HepG2 (cell line): Measurements from ENCODE around the gene EPB41. TPM values are rescaled to one million over a fixed set of nuclear protein-coding genes. Genes with fewer than 3 reads are reported as not detected.

Source experiments
- ATF7-NPFF ChIP-seq: sonication (generic); formaldehyde crosslinking; IDR thresholded peaks from 2 replicates; pipeline ENCODE4 v1.8.1; 2023; ENCODE audit warnings: mild to moderate bottlenecking, low read depth, missing genetic modification reagents, moderate library complexity
- ELF1 ChIP-seq: sonication (generic); formaldehyde crosslinking; IDR thresholded peaks from 2 replicates; pipeline ENCODE4 v1.4.0; 2020; ENCODE audit warnings: missing genetic modification reagents
- GATAD1 ChIP-seq: IDR thresholded peaks from 2 replicates; pipeline ENCODE4 v1.6.1; 2016; ENCODE audit warnings: missing genetic modification reagents, missing compliant biosample characterization
- KLF13 ChIP-seq: sonication (generic); formaldehyde crosslinking; IDR thresholded peaks from 2 replicates; pipeline ENCODE4 v1.4.0; 2020; ENCODE audit warnings: mild to moderate bottlenecking, missing genetic modification reagents
- MAFG ChIP-seq: sonication (generic); formaldehyde crosslinking; IDR thresholded peaks from 2 replicates; pipeline ENCODE4 v1.5.1; 2020; ENCODE audit warnings: mild to moderate bottlenecking, missing genetic modification reagents
- NFE2 ChIP-seq: sonication (generic); formaldehyde crosslinking; IDR thresholded peaks from 2 replicates; pipeline ENCODE4 v1.4.0; 2020; ENCODE audit warnings: missing genetic modification reagents
- POGZ ChIP-seq: sonication (generic); formaldehyde crosslinking; IDR thresholded peaks from 2 replicates; pipeline ENCODE4 v1.4.0; 2020; ENCODE audit warnings: mild to moderate bottlenecking, missing genetic modification reagents
- PPARG ChIP-seq: conservative IDR thresholded peaks from 2 replicates; pipeline ENCODE4 v1.6.1; 2016; ENCODE audit warnings: missing biosample characterization, missing genetic modification reagents
- TAF1 ChIP-seq: sonication (generic); formaldehyde crosslinking; IDR thresholded peaks from 2 replicates; pipeline ENCODE4 v1.4.0; 2020; ENCODE audit warnings: missing genetic modification reagents
- U2AF1 ChIP-seq: fragments of 200-400 bp; formaldehyde crosslinking; optimal IDR thresholded peaks from 2 replicates; pipeline ENCODE3; 2017; ENCODE audit warnings: mild to moderate bottlenecking, low read depth, low read length
- ZNF24 ChIP-seq: fragments of 450-650 bp; IDR thresholded peaks from 2 replicates; pipeline ENCODE4 v1.6.1; 2017; ENCODE audit warnings: antibody characterized with exemption, mild to moderate bottlenecking
- ZNF451 ChIP-seq: sonication (generic); formaldehyde crosslinking; IDR thresholded peaks from 2 replicates; pipeline ENCODE4 v1.5.0; 2020; ENCODE audit warnings: mild to moderate bottlenecking, missing genetic modification reagents
- ZNF773 ChIP-seq: sonication (generic); formaldehyde crosslinking; IDR thresholded peaks from 2 replicates; pipeline ENCODE4 v1.4.0; 2020; ENCODE audit warnings: missing genetic modification reagents, borderline replicate concordance
- ZNF781 ChIP-seq: sonication (generic); formaldehyde crosslinking; IDR thresholded peaks from 2 replicates; pipeline ENCODE4 v1.5.1; 2020; ENCODE audit warnings: borderline replicate concordance, mild to moderate bottlenecking, missing genetic modification reagents; ENCODE audit errors: not compliant biosample characterization
- polyA plus RNA-seq, 8 experiments: library from polyadenylated mRNA; depleted of rRNA in 3 of 8; stranded (reverse) in 7 of 8; unstranded in 1 of 8; fragments of >200 nt; fragmentation: Illumina TruSeq in 4 of 8; extraction: Trizol in 4 of 8; gene quantifications; 2 replicates each; pipeline versions ENCODE4 v1.2.1 to v1.2.3, GENCODE V29; 2011 to 2016; ENCODE audit warnings: low read depth in 4 of 8, missing spikeins in 1 of 8, mixed read lengths in 1 of 8; ENCODE audit not compliant: insufficient read depth in 1 of 8
- total RNA-seq, 5 experiments: library from RNA; depleted of rRNA; stranded (reverse); fragments of >200 nt; fragmentation: Illumina TruSeq; extraction: Trizol; gene quantifications; 2 replicates each; pipeline ENCODE4 v1.2.3, GENCODE V29; 2016; ENCODE audit warnings: low read depth in 1 of 5
- TF ChIP-seq, protein P1 (sequence below): IDR thresholded peaks from 2 replicates; pipeline ENCODE4 v1.4.0; 2020; ENCODE audit warnings: mild to moderate bottlenecking, missing genetic modification reagents
- TF ChIP-seq, protein P2 (sequence below): sonication (generic); formaldehyde crosslinking; IDR thresholded peaks from 2 replicates; pipeline ENCODE4 v1.5.0; 2020; ENCODE audit warnings: mild to moderate bottlenecking, missing genetic modification reagents, moderate library complexity
- TF ChIP-seq, protein P3 (sequence below): sonication (generic); formaldehyde crosslinking; IDR thresholded peaks from 2 replicates; pipeline ENCODE4 v1.4.0; 2020; ENCODE audit warnings: missing genetic modification reagents

The EPB41 gene
- total and polyA plus RNA-seq, 2 of the 13 experiments (the other 11 are each of a cell fraction or from before 2014, with no cell fraction given), result 34.5 to 46.7 TPM

GRCh38 chr1:29105822-29106221 lies 191.5 kb downstream of the EPB41 start (continued):
- TF ChIP-seq, protein P1, sequence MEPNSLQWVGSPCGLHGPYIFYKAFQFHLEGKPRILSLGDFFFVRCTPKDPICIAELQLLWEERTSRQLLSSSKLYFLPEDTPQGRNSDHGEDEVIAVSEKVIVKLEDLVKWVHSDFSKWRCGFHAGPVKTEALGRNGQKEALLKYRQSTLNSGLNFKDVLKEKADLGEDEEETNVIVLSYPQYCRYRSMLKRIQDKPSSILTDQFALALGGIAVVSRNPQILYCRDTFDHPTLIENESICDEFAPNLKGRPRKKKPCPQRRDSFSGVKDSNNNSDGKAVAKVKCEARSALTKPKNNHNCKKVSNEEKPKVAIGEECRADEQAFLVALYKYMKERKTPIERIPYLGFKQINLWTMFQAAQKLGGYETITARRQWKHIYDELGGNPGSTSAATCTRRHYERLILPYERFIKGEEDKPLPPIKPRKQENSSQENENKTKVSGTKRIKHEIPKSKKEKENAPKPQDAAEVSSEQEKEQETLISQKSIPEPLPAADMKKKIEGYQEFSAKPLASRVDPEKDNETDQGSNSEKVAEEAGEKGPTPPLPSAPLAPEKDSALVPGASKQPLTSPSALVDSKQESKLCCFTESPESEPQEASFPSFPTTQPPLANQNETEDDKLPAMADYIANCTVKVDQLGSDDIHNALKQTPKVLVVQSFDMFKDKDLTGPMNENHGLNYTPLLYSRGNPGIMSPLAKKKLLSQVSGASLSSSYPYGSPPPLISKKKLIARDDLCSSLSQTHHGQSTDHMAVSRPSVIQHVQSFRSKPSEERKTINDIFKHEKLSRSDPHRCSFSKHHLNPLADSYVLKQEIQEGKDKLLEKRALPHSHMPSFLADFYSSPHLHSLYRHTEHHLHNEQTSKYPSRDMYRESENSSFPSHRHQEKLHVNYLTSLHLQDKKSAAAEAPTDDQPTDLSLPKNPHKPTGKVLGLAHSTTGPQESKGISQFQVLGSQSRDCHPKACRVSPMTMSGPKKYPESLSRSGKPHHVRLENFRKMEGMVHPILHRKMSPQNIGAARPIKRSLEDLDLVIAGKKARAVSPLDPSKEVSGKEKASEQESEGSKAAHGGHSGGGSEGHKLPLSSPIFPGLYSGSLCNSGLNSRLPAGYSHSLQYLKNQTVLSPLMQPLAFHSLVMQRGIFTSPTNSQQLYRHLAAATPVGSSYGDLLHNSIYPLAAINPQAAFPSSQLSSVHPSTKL (CRISPR knock-in tag), result peak; percentile 57
- no peak for TF ChIP-seq U2AF1
- peak; percentile 28; the same call in 1 of the 2 replicates for TF ChIP-seq POGZ (CRISPR knock-in tag)
- TF ChIP-seq NFE2 (CRISPR knock-in tag), result 0 out of 2 replicates have a peak, but pooled peaks have one; percentile 49
- no peak for TF ChIP-seq ZNF451 (CRISPR knock-in tag)
- TF ChIP-seq KLF13 (CRISPR knock-in tag), result no peak
- no peak for TF ChIP-seq ATF7-NPFF
- TF ChIP-seq, protein P2, sequence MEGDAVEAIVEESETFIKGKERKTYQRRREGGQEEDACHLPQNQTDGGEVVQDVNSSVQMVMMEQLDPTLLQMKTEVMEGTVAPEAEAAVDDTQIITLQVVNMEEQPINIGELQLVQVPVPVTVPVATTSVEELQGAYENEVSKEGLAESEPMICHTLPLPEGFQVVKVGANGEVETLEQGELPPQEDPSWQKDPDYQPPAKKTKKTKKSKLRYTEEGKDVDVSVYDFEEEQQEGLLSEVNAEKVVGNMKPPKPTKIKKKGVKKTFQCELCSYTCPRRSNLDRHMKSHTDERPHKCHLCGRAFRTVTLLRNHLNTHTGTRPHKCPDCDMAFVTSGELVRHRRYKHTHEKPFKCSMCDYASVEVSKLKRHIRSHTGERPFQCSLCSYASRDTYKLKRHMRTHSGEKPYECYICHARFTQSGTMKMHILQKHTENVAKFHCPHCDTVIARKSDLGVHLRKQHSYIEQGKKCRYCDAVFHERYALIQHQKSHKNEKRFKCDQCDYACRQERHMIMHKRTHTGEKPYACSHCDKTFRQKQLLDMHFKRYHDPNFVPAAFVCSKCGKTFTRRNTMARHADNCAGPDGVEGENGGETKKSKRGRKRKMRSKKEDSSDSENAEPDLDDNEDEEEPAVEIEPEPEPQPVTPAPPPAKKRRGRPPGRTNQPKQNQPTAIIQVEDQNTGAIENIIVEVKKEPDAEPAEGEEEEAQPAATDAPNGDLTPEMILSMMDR, result 0 out of 2 replicates have a peak, but pooled peaks have one; percentile 2
- TF ChIP-seq ZNF781, result no peak
- TF ChIP-seq ELF1, result peak; percentile 16; the same call in 1 of the 2 replicates
- TF ChIP-seq MAFG (CRISPR knock-in tag), result no peak
- no peak for TF ChIP-seq ZNF773
- no peak for TF ChIP-seq TAF1 (CRISPR knock-in tag)
- TF ChIP-seq GATAD1, result no peak
- no peak for TF ChIP-seq ZNF24
- TF ChIP-seq PPARG (CRISPR knock-in tag), result peak; percentile 83
- TF ChIP-seq, protein P3, sequence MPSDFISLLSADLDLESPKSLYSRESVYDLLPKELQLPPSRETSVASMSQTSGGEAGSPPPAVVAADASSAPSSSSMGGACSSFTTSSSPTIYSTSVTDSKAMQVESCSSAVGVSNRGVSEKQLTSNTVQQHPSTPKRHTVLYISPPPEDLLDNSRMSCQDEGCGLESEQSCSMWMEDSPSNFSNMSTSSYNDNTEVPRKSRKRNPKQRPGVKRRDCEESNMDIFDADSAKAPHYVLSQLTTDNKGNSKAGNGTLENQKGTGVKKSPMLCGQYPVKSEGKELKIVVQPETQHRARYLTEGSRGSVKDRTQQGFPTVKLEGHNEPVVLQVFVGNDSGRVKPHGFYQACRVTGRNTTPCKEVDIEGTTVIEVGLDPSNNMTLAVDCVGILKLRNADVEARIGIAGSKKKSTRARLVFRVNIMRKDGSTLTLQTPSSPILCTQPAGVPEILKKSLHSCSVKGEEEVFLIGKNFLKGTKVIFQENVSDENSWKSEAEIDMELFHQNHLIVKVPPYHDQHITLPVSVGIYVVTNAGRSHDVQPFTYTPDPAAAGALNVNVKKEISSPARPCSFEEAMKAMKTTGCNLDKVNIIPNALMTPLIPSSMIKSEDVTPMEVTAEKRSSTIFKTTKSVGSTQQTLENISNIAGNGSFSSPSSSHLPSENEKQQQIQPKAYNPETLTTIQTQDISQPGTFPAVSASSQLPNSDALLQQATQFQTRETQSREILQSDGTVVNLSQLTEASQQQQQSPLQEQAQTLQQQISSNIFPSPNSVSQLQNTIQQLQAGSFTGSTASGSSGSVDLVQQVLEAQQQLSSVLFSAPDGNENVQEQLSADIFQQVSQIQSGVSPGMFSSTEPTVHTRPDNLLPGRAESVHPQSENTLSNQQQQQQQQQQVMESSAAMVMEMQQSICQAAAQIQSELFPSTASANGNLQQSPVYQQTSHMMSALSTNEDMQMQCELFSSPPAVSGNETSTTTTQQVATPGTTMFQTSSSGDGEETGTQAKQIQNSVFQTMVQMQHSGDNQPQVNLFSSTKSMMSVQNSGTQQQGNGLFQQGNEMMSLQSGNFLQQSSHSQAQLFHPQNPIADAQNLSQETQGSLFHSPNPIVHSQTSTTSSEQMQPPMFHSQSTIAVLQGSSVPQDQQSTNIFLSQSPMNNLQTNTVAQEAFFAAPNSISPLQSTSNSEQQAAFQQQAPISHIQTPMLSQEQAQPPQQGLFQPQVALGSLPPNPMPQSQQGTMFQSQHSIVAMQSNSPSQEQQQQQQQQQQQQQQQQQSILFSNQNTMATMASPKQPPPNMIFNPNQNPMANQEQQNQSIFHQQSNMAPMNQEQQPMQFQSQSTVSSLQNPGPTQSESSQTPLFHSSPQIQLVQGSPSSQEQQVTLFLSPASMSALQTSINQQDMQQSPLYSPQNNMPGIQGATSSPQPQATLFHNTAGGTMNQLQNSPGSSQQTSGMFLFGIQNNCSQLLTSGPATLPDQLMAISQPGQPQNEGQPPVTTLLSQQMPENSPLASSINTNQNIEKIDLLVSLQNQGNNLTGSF (CRISPR knock-in tag), result no peak
